Stimulated activated CD8-positive, alpha-beta memory T cell treated with anti-CD3 and anti-CD28 coated beads, Interleukin-4, amount 100 ng/mL, for 4 hours (primary cell): Measurements from ENCODE around the gene CTSE.
"Not testable (repeated sequence)": the region's sequence is repeated elsewhere in the genome, so short reads cannot be mapped to it uniquely, and the experiment has no call there.

Experiments used
- DNase-seq, 2 donors: peaks; one replicate each; pipeline ENCODE4 v3.0.0-alpha.2; 2020; ENCODE audit warnings: low read depth in 2 of 2, low spot score in 1 of 2

The CTSE gene

DNA sequence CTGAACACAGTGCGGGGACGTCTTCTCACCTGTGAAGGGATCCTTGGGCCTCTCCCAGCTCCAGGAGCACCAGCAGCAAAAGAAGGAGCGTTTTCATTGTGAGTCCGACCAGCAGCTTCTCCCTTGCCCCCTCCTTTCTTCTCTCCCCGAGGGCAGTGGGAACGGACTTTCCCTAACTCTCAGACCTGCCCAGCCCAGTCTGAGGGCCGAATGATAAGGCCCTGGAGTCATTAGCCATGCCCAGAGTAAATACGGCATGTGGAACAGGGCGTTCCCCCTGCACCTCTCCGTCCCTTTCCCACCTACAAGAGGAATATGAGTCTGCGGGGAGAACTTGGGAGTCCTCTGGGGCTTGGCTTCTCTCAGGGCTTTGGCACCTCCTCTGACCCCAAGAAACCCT lies at the start of gene CTSE:
Gene CTSE, minus strand, starts transcription at position 201 of the 400 bp plus-strand sequence. Its CDS starts 104 bp downstream, at position 97.
- no peak for DNase-seq

- DNase-seq = no peak
Observed at GRCh38 chr1:206070627-206071304, 47.1 kb upstream of the CTSE start.

DNA sequence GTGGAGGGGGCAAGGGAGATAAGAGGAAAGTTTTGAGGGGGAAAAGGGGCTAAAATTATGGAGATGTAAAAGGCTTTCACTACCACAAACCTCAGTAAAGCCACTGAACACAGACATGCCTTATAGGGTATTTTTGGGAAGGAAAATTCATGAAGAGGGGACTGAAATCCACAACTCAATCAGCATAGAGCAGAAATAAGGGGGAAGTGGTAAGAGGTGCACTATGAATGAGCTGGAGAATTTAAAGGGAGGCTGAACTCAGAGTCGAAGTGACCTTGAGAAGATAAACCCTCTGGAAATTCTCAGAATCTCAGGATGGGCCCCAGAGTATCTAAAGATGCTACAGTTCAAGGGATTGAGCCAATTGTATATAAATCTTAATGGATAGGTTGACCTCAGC lies 44.6 kb upstream of the CTSE start:
- no peak for DNase-seq

DNA sequence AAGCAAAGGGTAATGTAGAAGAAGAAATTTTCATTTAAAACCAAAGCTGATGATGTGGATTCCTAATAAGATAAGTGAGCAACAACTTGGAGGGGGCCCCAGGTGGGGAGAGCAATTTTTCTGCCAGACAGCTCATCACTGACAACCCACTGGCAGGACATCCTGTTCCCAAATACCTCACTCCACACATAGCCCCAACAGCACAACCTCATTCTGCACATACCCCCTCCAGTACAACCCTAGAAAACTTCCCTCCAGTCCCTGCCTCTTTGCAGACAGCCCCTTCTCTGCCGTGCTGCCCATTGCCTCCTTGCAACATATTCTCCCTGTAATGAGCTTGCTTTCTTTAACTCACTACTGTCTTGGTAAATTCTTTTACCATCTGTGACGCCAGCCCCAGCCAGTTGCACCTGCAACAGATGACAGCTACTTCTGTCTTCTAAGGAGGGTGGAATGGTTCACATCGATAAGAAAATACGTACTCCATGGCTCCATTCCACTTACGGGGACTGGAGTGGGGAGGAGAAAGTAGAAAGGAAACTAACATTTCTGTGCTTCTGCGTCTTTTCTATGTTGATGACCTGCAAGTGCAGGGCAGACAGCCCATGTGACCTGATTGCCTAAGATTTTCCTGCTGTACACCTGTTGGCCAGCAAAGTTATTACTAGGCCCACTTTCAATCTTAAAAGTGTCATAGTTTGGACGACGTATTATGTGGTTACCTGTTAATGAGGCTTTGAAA lies 44.0 kb upstream of the CTSE start:
- no peak for DNase-seq

GRCh38 chr1:206066479-206067171 lies 42.9 kb upstream of the CTSE start:
- no peak for DNase-seq

- no peak for DNase-seq
Observed at GRCh38 chr1:206065547-206066145, 42.0 kb upstream of the CTSE start.

DNA sequence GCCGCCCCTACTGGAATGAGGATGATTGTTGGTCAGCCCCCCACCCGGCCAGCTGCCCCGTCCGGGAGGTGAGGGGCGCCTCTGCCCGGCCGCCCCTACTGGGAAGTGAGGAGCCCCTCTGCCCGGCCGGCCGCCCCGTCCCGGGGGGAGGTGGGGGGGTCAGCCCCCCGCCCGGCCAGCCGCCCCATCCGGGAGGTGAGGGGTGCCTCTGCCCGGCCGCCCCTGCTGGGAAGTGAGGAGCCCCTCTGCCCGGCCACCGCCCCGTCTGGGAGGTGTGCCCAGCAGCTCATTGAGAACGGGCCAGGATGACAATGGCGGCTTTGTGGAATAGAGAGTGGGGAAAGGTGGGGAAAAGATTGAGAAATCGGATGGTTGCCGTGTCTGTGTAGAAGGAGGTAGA lies 40.8 kb upstream of the CTSE start:
- not testable (repeated sequence) for DNase-seq

DNA sequence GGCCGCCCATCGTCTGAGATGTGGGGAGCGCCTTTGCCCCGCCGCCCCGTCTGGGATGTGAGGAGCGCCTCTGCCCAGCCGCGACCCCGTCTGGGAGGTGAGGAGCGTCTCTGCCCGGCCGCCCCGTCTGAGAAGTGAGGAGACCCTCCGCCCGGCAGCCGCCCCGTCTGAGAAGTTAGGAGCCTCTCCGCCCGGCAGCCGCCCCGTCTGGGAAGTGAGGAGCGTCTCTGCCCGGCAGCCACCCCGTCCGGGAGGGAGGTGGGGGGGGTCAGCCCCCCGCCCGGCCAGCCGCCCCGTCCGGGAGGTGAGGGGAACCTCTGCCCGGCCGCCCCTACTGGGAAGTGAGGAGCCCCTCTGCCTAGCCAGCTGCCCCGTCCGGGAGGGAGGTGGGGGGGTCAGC lies 40.3 kb upstream of the CTSE start:
- DNase-seq = not testable (repeated sequence)

DNA sequence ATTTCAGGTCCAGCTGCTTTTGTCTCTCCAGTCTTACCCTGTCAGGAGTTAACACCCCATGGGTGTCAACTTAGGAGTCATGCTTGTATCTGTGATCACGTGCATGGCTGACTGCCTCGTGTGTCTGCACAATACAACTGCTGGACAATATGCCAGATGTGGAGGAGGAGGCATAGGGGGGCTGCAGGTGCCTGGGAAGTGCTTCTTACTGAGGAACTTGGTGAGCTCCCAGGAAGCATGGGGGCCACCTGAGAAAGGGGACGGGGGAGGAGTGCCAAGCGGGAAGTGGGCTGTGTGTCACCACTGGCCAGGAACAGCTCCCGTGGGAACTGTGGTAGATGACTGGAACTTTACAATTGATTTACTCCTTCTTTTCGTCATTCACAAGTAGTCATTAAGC lies 38.8 kb upstream of the CTSE start:
- no peak for DNase-seq

DNA sequence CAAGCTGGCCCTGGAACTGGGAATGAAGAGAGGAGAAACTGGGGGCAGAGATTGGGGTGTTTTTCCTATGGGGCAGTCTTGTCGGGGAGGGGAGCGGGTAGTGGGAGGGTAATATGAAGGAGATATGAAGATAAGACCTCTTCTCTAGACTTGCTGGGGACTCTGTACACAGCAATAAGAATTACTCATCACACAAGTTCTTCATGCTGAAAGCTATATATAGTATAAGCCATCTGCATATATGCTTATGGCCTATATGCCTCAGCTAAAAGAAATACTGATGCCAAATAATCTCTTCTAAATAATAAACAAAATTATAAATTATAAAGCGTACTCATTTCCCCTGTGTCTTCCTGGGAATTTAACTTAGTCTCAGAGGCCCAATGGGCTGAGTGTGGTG lies 37.1 kb upstream of the CTSE start:
- no peak for DNase-seq

DNA sequence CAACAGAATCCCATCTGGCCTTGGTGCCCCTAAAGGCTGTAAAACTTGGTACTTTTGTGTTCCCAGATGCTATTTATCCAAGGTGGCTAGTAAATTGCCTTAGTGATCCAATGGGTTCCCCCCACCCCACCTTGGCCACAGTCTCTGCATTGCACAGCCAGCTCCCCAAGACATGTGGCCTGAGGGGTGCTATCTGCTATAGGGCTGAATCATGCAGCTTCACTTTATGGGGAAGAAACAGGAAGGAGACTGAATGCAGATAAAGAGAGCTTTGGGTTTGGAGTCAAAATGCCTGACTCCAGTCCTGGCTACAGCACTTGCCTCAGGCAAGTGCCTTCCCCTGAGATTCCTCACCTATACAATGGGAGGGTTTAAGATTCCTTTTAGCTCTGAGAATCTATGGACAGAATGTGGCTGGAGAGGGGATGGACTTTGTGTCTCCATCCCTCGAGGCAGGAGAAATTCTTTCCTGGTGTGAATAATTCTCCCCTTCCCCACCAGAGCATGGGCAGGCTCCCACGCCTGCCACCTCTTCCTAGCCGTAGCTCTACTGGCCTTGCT lies 35.7 kb upstream of the CTSE start:
- no peak for DNase-seq

DNA sequence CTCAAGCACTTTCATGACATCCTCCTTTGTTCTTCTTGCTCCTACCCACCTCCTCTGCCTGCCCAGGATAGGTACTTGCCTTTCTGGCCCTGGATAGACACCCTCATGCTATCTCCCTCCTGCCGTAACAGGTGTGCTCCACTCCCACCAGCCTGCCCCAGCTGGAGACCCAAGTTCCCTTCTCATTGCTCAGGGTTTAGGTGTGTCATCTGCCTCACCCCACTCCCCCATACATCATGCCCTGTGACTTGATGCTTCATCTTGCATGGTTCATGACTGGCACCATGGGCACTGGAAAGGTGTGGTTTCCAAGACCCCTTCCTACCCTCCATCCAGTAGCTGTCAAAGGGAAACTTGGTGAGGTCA lies 35.2 kb upstream of the CTSE start:
- no peak for DNase-seq

- not testable (repeated sequence) for DNase-seq
Observed at GRCh38 chr1:206058289-206058926, 34.7 kb upstream of the CTSE start.

- not testable (repeated sequence) for DNase-seq
Observed at GRCh38 chr1:206055639-206056323, 32.1 kb upstream of the CTSE start.

- not testable (repeated sequence) for DNase-seq
Observed at GRCh38 chr1:206055069-206055625, 31.5 kb upstream of the CTSE start.

GRCh38 chr1:206053616-206054015 lies 29.9 kb upstream of the CTSE start:
- DNase-seq = not testable (repeated sequence)

DNA sequence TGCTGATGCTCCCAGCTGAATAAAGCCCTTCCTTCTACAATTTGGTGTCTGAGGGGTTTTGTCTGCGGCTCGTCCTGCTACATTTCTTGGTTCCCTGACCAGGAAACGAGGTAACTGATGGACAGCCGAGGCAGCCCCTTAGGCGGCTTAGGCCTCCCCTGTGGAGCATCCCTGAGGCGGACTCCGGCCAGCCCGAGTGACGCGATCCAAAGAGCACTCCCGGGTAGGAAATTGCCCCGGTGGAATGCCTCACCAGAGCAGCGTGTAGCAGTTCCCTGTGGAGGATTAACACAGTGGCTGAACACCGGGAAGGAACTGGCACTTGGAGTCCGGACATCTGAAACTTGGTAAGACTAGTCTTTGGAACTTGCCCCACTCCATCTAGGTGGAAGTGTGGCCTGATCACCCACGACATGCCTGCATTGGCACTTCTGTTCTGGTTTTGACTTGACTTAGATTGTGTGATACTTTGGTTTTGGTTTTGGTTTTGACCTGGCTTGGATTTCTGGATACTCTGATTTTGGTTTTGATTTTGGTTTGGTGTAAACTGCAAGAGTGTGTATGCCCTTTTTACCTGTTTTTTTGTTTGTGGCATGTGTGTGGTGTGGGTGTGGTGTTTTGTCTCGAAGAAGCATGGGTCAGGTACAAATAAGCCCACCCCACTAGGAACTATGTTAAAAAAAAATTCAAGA lies 29.4 kb upstream of the CTSE start, which contains the start of gene RHEX:
Gene RHEX, plus strand, starts transcription at position 255 of the 692 bp plus-strand sequence. CDS start 44,656 bp downstream, outside the sequence.
- DNase-seq = not testable (repeated sequence)

- DNase-seq = not testable (repeated sequence)
Observed at GRCh38 chr1:206052231-206052865, 28.7 kb upstream of the CTSE start.
